HepG2 (cell line): ENCODE data around the gene FOXK2. TPM values are rescaled to one million over a fixed set of nuclear protein-coding genes. Genes with fewer than 3 reads are reported as not detected.

Experiments
- NCOR1 ChIP-seq: fragments of 200-600 bp; sonication (generic); IDR thresholded peaks from 2 replicates; pipeline ENCODE4 v1.7.0; 2017; ENCODE audit warnings: antibody characterized with exemption, low read length, borderline replicate concordance
- ZFP91 ChIP-seq: sonication (generic); formaldehyde crosslinking; IDR thresholded peaks from 2 replicates; pipeline ENCODE4 v1.9.0; 2022; ENCODE audit warnings: missing genetic modification reagents, mild to moderate bottlenecking, borderline replicate concordance
- ZNF318 ChIP-seq: sonication (generic); formaldehyde crosslinking; IDR thresholded peaks from 2 replicates; pipeline ENCODE4 v1.4.0; 2020; ENCODE audit warnings: mild to moderate bottlenecking, missing genetic modification reagents
- ZNF512B ChIP-seq: sonication (generic); formaldehyde crosslinking; IDR thresholded peaks from 2 replicates; pipeline ENCODE4 v1.5.1; 2020; ENCODE audit warnings: missing genetic modification reagents, mild to moderate bottlenecking, borderline replicate concordance
- ZNF800 ChIP-seq: sonication (generic); formaldehyde crosslinking; IDR thresholded peaks from 2 replicates; pipeline ENCODE4 v1.4.0; 2020; ENCODE audit warnings: missing genetic modification reagents
- polyA plus RNA-seq, 8 experiments: library from polyadenylated mRNA; depleted of rRNA in 3 of 8; stranded (reverse) in 7 of 8; unstranded in 1 of 8; fragments of >200 nt; fragmentation: Illumina TruSeq in 4 of 8; extraction: Trizol in 4 of 8; gene quantifications; 2 replicates each; pipeline versions ENCODE4 v1.2.1 to v1.2.3, GENCODE V29; 2011 to 2016; ENCODE audit warnings: low read depth in 4 of 8, missing spikeins in 1 of 8, mixed read lengths in 1 of 8; ENCODE audit not compliant: insufficient read depth in 1 of 8
- total RNA-seq, 5 experiments: library from RNA; depleted of rRNA; stranded (reverse); fragments of >200 nt; fragmentation: Illumina TruSeq; extraction: Trizol; gene quantifications; 2 replicates each; pipeline ENCODE4 v1.2.3, GENCODE V29; 2016; ENCODE audit warnings: low read depth in 1 of 5

The FOXK2 gene
- total and polyA plus RNA-seq, 2 of the 13 experiments (the other 11 are each of a cell fraction or from before 2014, with no cell fraction given): 67.1 to 67.2 TPM

GRCh38 chr17:82502207-82502606, 17.3 kb upstream of the FOXK2 start (continued):
- TF ChIP-seq ZNF318 (CRISPR knock-in tag): 0 out of 2 replicates have a peak, but pooled peaks have one; percentile 72
- peak; percentile 39; the same call in 1 of the 2 replicates for TF ChIP-seq ZFP91 (CRISPR knock-in tag)
- no peak for TF ChIP-seq ZNF512B (CRISPR knock-in tag)
- TF ChIP-seq ZNF800 (CRISPR knock-in tag): peak; percentile 46; the same call in 1 of the 2 replicates
- TF ChIP-seq NCOR1: no peak
